SK-N-SH (cell line): ENCODE results near the gene TMCC2. TPM values are rescaled to one million over a fixed set of nuclear protein-coding genes. Genes with fewer than 3 reads are reported as not detected.
A peak's percentile ranks its signal among the peaks of the same experiment; 100 is the strongest.

Source experiments
- CTCF ChIA-PET: fragments of 300-600, 350-600 bp; formaldehyde crosslinking; extraction: SDS; loops from one replicate; lab custom pipeline; 2021; lab: Yijun Ruan, JAX
- POLR2A ChIA-PET: fragments of 350-600 bp; sonication (Branson Sonifier 250); formaldehyde crosslinking; extraction: SDS; loops from one replicate; lab custom pipeline; 2020; ENCODE audit warnings: antibody characterized with exemption, inconsistent platforms; lab: Yijun Ruan, JAX
- DNase-seq: peaks from one replicate; pipeline ENCODE4 v3.0.0; 2012
- H2AFZ ChIP-seq: fragments of 200-600 bp; sonication (generic); 2 replicates; pipeline ENCODE4 v1.8.1; 2016; ENCODE audit warnings: antibody characterized with exemption, mild to moderate bottlenecking, low read depth
- H3F3A ChIP-seq: fragments of 200-600 bp; sonication (generic); replicated peaks from 2 replicates; pipeline ENCODE3; 2016; ENCODE audit warnings: antibody characterized with exemption, mild to moderate bottlenecking; ENCODE audit not compliant: insufficient read depth
- H3K27ac ChIP-seq, 2 experiments: fragments of 200-500 bp in 1 of 2; fragments of 200-600 bp in 1 of 2; sonication (Bioruptor generic) in 1 of 2; sonication (generic), shearing (Covaris generic) in 1 of 2; 2 replicates each; pipeline versions ENCODE4 v1.5.1 to v1.6.1; 2014 to 2016; ENCODE audit warnings: low read depth in 2 of 2, inconsistent platforms in 1 of 2, low read length in 1 of 2, mild to moderate bottlenecking in 1 of 2, mixed read lengths in 1 of 2
- H3K27me3 ChIP-seq: fragments of 200-600 bp; sonication (generic), shearing (Covaris generic); 2 replicates; pipeline ENCODE4 v1.6.1; 2016; ENCODE audit warnings: mixed run types; ENCODE audit not compliant: insufficient read depth
- H3K36me3 ChIP-seq, 2 experiments: fragments of 200-500 bp in 1 of 2; fragments of 200-600 bp in 1 of 2; sonication (Bioruptor generic) in 1 of 2; sonication (generic) in 1 of 2; replicated peaks in 1 of 2; 2 replicates each; pipeline versions ENCODE3 to v1.5.1; 2014 to 2016; ENCODE audit warnings: low read length in 1 of 2, mild to moderate bottlenecking in 1 of 2; ENCODE audit not compliant: insufficient read depth in 2 of 2, control insufficient read depth in 1 of 2
- H3K4me1 ChIP-seq, 2 experiments: fragments of 200-500 bp in 1 of 2; fragments of 200-600 bp in 1 of 2; sonication (Bioruptor generic) in 1 of 2; sonication (generic), shearing (Covaris generic) in 1 of 2; 2 replicates each; pipeline versions ENCODE4 v1.5.1 to v1.6.1; 2014 to 2016; ENCODE audit warnings: low read depth in 1 of 2, low read length in 1 of 2, mixed run types in 1 of 2; ENCODE audit not compliant: insufficient read depth in 2 of 2, control insufficient read depth in 1 of 2
- H3K4me2 ChIP-seq: fragments of 200-600 bp; sonication (generic), shearing (Covaris generic); 2 replicates; pipeline ENCODE4 v1.6.1; 2017; ENCODE audit warnings: mixed run types
- H3K4me3 ChIP-seq, 2 experiments: fragments of 200-500 bp in 1 of 2; fragments of 200-600 bp in 1 of 2; sonication (Bioruptor generic) in 1 of 2; sonication (generic), shearing (Covaris generic) in 1 of 2; 2 replicates each; pipeline versions ENCODE4 v1.5.1 to v1.8.1; 2014 to 2016; ENCODE audit warnings: low read depth in 2 of 2, inconsistent platforms in 1 of 2, low read length in 1 of 2, mild to moderate bottlenecking in 1 of 2, mixed read lengths in 1 of 2, moderate library complexity in 1 of 2
- H3K79me2 ChIP-seq: fragments of 200-600 bp; sonication (generic); 2 replicates; pipeline ENCODE4 v1.8.1; 2017; ENCODE audit warnings: mild to moderate bottlenecking; ENCODE audit not compliant: insufficient read depth
- H3K9ac ChIP-seq: fragments of 200-600 bp; sonication (generic); 2 replicates; pipeline ENCODE4 v1.6.1; 2017; ENCODE audit warnings: mixed run types
- H3K9me2 ChIP-seq: fragments of 200-600 bp; sonication (generic); 2 replicates; pipeline ENCODE4 v1.6.1; 2017; ENCODE audit warnings: mixed run types
- H3K9me3 ChIP-seq: fragments of 200-600 bp; sonication (generic); 2 replicates; pipeline ENCODE4 v1.6.1; 2017; ENCODE audit warnings: mixed run types, mild to moderate bottlenecking, moderate library complexity
- H4K20me1 ChIP-seq: fragments of 200-600 bp; sonication (generic); 2 replicates; pipeline ENCODE4 v1.6.1; 2017; ENCODE audit warnings: mild to moderate bottlenecking, mixed run types; ENCODE audit not compliant: insufficient read depth
- EZH2phosphoT487 ChIP-seq: fragments of 200-600 bp; sonication (generic); IDR thresholded peaks from 2 replicates; pipeline ENCODE4 v1.6.1; 2017; ENCODE audit warnings: low read depth, mixed run types, mild to moderate bottlenecking, antibody characterized with exemption, moderate library complexity, borderline replicate concordance
- RAD21 ChIP-seq: IDR thresholded peaks from 2 replicates; pipeline ENCODE4 v1.6.1; 2012; ENCODE audit warnings: mild to moderate bottlenecking, low read length
- TAF1 ChIP-seq: IDR thresholded peaks from 2 replicates; pipeline ENCODE4 v1.6.1; 2012; ENCODE audit warnings: low read depth, mild to moderate bottlenecking, low read length, moderate library complexity, borderline replicate concordance
- YY1 ChIP-seq: IDR thresholded peaks from 2 replicates; pipeline ENCODE4 v1.4.0; 2012; ENCODE audit warnings: low read depth, mild to moderate bottlenecking
- WGBS: methylation state at CpG from one replicate; pipeline ENCODE4 v1.1.6; 2017; ENCODE audit warnings: low lambda C conversion rate; 5-methylcytosine and 5-hydroxymethylcytosine counted together
- polyA plus RNA-seq, 3 experiments: library from polyadenylated mRNA; depleted of rRNA; stranded (reverse); fragments of >200 nt; gene quantifications; 2 replicates each; pipeline ENCODE4 v1.2.3, GENCODE V29; 2012
- TF ChIP-seq, protein P1 (sequence below): fragments of 150-350 bp; IDR thresholded peaks from 2 replicates; pipeline ENCODE4 v1.6.1; 2017; ENCODE audit warnings: antibody characterized with exemption, low read length, low read depth, borderline replicate concordance
- TF ChIP-seq, protein P2 (sequence below): IDR thresholded peaks from 2 replicates; pipeline ENCODE4 v1.6.1; 2012; ENCODE audit warnings: mild to moderate bottlenecking, low read depth, low read length, moderate library complexity
- TF ChIP-seq, protein P3 (sequence below): IDR thresholded peaks from 2 replicates; pipeline ENCODE4 v1.4.0; 2012; ENCODE audit warnings: low read depth, borderline replicate concordance

The TMCC2 gene
- polyA plus RNA-seq, 1 of the 3 experiments (the other 2 are of a cell fraction), result 6.0 TPM

DNA sequence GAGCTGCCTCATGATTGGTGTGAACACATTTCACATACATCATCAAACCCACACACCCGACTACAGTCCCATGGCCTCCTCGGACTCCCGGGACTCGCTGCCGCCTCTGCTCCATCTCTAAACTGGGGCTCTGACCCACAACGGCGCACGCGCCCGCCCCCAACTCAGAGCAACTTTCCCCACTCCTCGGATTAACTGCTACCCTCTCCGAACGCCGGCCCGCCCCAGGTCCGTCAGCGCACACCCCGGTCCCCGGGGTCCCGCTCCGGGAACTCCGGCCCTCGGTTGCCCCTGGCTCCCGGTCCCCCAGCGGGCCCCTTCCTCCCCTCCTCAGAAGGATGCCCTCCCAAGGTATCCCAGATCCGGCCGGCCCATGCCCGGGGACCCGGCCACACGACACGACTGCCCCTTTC is 17.0 kb upstream of the TMCC2 start:
- Histone ChIP-seq H4K20me1 (no peaks in the 10 kb centered on the region), H3K4me2 (peak overlapping the region; percentile 88), H3K27me3 (no peaks in the 10 kb centered on the region), H3K4me3 (peak overlapping the region; percentile 91 to 99), H3K36me3 (no peaks in the 10 kb centered on the region), H3K27ac (peak overlapping the region; percentile 86 to 89), H2AFZ (peak overlapping the region; percentile 96), H3K4me1 (peaks cover 3 to 5% of the 10 kb centered on the region in 2 experiments; a peak in 1 of 4 replicates), H3K9ac (peak overlapping the region; percentile 98), H3K9me2 (no peaks in the 10 kb centered on the region), H3K79me2 (peaks cover 52% of the 10 kb centered on the region), H3K9me3 (no peaks in the 10 kb centered on the region), H3F3A (no peaks in the 10 kb centered on the region)
- DNase-seq, result no peak
- no peak for TF ChIP-seq EZH2phosphoT487
- TF ChIP-seq, protein P1, sequence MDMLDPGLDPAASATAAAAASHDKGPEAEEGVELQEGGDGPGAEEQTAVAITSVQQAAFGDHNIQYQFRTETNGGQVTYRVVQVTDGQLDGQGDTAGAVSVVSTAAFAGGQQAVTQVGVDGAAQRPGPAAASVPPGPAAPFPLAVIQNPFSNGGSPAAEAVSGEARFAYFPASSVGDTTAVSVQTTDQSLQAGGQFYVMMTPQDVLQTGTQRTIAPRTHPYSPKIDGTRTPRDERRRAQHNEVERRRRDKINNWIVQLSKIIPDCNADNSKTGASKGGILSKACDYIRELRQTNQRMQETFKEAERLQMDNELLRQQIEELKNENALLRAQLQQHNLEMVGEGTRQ, result no peak
- TF ChIP-seq, protein P2, sequence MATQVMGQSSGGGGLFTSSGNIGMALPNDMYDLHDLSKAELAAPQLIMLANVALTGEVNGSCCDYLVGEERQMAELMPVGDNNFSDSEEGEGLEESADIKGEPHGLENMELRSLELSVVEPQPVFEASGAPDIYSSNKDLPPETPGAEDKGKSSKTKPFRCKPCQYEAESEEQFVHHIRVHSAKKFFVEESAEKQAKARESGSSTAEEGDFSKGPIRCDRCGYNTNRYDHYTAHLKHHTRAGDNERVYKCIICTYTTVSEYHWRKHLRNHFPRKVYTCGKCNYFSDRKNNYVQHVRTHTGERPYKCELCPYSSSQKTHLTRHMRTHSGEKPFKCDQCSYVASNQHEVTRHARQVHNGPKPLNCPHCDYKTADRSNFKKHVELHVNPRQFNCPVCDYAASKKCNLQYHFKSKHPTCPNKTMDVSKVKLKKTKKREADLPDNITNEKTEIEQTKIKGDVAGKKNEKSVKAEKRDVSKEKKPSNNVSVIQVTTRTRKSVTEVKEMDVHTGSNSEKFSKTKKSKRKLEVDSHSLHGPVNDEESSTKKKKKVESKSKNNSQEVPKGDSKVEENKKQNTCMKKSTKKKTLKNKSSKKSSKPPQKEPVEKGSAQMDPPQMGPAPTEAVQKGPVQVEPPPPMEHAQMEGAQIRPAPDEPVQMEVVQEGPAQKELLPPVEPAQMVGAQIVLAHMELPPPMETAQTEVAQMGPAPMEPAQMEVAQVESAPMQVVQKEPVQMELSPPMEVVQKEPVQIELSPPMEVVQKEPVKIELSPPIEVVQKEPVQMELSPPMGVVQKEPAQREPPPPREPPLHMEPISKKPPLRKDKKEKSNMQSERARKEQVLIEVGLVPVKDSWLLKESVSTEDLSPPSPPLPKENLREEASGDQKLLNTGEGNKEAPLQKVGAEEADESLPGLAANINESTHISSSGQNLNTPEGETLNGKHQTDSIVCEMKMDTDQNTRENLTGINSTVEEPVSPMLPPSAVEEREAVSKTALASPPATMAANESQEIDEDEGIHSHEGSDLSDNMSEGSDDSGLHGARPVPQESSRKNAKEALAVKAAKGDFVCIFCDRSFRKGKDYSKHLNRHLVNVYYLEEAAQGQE, result no peak
- TF ChIP-seq RAD21, result no peak
- TF ChIP-seq, protein P3, sequence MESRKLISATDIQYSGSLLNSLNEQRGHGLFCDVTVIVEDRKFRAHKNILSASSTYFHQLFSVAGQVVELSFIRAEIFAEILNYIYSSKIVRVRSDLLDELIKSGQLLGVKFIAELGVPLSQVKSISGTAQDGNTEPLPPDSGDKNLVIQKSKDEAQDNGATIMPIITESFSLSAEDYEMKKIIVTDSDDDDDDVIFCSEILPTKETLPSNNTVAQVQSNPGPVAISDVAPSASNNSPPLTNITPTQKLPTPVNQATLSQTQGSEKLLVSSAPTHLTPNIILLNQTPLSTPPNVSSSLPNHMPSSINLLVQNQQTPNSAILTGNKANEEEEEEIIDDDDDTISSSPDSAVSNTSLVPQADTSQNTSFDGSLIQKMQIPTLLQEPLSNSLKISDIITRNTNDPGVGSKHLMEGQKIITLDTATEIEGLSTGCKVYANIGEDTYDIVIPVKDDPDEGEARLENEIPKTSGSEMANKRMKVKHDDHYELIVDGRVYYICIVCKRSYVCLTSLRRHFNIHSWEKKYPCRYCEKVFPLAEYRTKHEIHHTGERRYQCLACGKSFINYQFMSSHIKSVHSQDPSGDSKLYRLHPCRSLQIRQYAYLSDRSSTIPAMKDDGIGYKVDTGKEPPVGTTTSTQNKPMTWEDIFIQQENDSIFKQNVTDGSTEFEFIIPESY, result no peak
- TF ChIP-seq TAF1, result no peak
- TF ChIP-seq YY1, result no peak
- 2% methylated on average over 15 of the region's 31 CpGs for WGBS
- CTCF ChIA-PET, result interaction anchor here (1.3 to 3.1 kb wide), 5 partner anchors 14 to 69 kb away, joined by 3 to 11 read pairs (median 4); partner anchors contain the start of gene TMCC2
- POLR2A ChIA-PET, result interaction anchor here (0.6 to 1.4 kb wide), 2 partner anchors 17 to 185 kb away, joined by 3 to 4 read pairs; partner anchors contain the start of gene TMCC2
